HG03039 (cell line): Measurements from ENCODE around the gene SPECC1L.
"Not testable (repeated sequence)": the region's sequence is repeated elsewhere in the genome, so short reads cannot be mapped to it uniquely, and the experiment has no call there.

ENCODE experiments used
- ATAC-seq: cut with Tn5 transposase; IDR thresholded peaks from one replicate; pipeline ENCODE4 v1.9.1; 2021; ENCODE audit warnings: mild to moderate bottlenecking, moderate library complexity; ENCODE audit not compliant: unreplicated experiment

SPECC1L gene

DNA sequence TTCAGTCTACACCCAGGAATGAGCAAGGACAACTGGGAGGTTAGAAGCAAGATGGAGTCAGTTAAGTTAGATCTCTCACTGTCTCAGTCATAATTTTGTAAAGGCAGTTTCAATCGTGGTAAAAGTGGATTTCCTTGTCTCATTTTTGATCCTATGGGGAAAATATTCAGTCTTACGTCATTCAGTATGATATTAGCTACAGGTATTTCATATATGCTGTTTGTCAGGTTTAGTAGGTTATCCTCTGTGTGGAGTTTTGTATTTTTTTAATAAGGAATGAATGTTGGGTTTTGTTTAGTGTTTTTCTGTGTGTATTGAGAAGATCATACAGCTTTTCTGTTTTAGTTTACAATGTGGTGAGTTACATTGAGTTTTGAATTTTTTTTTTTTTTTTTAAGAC is 11.8 kb downstream of the SPECC1L start:
- no peak for ATAC-seq

DNA sequence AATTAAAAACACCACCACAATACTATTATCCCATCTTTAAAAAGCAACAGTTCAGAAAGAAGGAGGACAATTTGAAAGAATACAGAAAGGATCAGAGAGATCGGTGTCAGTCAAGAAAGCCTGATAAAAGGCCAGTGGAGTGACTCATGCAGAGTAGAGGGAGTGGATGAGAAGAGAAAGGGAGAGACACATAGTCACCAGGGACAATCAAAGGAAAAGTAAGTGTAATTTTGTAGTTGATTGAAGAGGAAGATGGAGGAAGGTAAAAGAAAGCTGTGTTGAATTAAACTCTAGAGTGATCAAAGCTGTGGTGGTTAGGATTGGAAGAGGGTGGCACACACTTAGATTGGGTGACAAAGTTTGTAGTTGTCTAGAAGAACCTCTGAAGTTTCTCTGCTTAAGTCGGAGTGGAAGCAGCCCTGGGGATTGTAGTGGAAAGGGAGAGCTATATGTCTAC is 14.1 kb downstream of the SPECC1L start:
- no peak for ATAC-seq

DNA sequence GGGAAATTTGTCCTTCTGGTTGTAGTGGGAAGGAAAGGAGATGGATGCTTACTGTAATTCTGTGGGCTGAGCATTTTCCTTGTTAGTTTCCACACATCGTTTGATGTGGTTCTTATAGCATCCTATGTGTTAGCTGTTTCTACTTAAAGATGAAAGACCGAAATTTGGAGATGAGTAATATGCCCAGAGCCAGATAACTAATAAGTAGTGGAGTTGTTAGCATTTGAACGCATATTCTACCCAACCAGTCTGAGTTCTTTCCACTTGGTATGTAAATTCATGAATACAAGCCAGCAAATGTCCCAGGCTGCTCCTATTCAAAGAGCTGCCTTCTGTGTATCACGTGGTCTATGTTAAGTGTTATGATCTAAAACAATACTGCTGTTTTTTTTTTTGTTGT is 14.6 kb downstream of the SPECC1L start:
- ATAC-seq, result no peak

DNA sequence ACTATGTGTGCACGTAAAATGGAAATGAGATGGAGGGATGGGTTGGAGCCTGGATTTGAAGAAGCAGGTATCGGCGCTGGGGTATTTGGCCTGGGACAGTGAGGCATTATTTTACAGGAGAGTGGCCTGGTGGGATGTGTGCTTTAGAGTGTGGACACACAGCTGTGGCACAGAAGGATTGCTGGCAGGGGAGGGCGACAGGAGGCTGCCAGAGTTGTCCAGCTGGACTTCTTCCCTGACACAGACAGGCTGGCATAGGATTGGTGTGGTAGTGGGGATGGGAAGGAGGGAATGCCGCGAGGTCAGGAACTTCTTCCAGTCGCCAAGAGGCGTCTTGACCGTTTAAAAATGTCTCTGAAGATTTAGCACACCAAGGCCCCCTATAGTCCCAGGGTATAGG is 16.6 kb downstream of the SPECC1L start:
- ATAC-seq, result not testable (repeated sequence)

DNA sequence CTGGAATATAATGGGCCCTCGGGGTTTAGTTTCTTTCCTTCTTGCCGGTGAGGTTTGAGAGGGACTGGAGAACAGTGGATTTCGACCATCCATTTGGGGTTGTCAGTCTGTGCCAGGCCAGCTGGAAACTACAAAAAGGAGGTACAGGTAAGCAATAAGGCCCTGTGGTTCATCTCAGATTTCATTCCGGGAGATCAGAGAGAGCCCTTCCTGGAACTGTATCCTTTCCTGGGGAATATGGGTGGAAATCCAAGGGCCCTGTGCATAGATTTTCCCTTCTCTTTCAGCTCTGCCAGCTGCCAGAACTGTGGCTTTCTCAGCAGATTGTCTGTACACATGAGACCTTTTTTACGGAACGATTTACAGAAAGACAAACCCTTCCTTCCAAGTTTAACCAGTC is 17.2 kb downstream of the SPECC1L start:
- not testable (repeated sequence) for ATAC-seq

DNA sequence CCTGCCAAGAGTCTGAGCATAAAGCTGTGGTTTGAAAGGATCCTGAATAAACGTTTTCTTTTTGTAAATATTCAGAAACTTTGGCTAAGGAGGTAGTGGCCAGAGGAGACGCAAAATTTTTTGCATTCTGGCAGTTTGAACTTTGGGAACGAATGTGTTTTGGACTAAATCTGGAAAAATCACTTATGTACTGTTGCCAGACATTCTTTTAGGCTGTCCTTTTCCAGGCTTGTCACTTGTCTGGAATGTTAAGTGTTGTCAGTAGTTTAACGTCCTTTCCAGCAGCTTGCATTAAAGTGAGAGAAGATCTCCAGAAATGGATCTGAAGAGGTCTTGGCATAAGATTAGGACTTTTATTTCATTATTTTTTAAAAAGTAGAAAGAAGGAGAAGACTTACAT is 18.5 kb downstream of the SPECC1L start:
- no peak for ATAC-seq

DNA sequence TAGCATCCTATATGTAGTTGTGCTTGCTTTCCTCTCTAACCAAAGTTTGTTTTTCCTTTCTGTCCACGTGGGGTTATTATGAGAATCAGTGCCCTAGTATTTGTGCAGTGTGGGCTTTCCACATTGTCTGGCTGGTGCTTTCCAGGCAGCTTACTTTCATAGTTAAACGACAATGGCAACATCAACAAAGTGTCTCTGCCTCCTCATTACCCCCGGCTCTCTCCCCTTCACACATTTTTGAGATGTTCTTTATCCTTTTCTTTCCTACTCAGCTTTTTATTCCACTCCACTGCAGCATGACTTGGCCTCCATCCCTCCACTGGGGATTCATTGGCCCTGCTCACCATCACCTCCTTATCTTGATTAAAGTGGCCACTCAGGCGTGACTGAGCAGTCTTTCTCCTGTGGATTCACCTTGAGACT is 19.1 kb downstream of the SPECC1L start:
- no peak for ATAC-seq

DNA sequence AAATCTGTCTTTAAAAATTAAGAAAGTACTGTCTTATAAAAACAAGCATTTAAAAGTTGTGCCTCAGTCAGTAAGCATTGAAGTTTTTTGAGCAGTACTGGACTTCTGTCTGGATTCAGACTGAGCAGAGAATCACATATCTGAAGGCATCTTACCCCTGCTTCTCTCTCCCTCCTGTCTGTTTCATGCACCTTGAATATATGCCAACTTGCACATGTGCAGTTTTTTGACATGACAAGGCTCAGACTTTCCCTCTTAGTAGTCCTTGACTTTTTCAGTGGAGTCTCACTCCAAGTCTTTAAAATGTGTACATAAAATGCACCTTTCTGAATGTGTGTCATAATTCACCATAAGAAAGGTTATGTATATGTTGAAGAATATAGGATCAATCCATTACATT is 19.8 kb downstream of the SPECC1L start:
- ATAC-seq, result no peak

DNA sequence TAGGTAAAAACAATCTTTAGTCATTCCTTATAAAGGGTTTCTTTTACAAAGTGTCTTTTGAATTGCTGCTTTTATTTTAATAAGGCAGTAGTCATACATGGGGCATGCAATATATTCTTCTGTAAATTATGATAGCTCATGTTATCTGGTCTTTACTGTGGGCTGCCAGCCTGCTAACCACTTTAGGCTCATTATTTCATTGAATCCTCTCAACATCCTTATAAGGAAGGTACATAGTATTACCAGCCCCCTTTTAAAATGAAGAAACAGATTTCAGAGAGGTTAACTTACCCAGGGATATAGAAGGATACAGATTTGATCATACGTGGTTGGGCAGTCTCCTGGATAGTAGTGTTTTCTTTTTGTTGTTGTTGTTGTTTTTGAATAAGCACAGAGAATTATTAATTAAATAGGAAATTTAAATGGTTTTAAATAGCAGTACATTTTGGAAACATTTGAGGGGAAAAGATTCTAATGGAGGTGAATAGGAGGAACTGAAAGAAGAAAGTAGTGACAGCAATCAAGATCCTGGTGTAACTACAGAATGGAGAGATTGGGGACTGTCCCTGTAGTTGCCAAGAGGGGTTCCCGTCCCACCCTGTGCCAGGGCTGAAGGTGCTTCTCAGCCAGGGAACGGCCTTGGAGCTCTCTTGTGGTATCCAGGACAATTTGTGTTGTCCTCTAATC is 21.0 kb downstream of the SPECC1L start:
- ATAC-seq, result no peak

DNA sequence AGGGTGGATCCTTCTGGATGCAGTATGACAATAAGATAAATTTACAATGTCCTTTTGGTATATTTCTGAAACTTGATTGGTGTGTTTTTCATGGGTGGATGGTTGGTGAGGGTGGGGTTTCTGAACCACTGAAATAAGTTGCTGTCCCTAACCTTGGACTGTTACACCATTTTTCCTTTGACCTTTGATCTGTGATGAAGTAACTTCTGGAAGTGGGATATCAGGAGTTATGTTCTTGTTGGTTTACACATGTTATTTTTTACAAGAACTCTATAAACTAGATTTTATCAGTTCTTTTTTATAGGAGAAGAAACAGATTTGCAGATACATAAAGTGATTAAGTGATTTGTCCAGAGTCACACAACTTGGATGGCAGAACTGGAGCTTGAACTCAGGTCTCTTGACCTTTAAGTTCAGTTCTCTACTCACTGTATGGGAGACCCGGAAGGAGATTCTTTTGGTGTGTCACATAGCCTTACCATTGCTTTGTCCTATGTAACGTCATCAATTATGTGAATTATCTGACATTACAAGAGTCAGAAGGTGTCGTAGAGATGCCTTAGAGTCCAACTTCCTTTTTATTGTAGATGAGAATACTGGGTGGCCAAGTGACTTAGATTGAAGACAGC is 21.7 kb downstream of the SPECC1L start:
- ATAC-seq, result not testable (repeated sequence)

DNA sequence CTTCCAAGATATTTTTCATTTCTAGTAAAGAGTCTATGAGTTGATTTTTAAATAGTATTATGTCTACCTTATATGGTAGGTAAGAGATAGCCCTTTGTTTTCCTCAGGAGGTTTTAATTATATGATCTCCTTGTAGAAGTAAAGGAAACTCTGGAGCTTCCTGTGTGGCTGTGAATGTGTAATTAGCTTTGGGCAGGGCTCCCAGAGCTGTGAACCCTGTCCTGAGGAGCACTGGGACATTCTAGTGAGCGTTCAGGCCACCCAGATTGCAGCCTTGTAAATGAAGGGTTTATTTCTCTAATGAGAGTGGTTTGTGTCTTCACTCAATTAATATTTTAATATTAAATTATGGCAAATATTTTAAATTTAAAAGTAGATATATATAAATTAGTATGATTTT is 24.3 kb downstream of the SPECC1L start:
- ATAC-seq, result not testable (repeated sequence)

DNA sequence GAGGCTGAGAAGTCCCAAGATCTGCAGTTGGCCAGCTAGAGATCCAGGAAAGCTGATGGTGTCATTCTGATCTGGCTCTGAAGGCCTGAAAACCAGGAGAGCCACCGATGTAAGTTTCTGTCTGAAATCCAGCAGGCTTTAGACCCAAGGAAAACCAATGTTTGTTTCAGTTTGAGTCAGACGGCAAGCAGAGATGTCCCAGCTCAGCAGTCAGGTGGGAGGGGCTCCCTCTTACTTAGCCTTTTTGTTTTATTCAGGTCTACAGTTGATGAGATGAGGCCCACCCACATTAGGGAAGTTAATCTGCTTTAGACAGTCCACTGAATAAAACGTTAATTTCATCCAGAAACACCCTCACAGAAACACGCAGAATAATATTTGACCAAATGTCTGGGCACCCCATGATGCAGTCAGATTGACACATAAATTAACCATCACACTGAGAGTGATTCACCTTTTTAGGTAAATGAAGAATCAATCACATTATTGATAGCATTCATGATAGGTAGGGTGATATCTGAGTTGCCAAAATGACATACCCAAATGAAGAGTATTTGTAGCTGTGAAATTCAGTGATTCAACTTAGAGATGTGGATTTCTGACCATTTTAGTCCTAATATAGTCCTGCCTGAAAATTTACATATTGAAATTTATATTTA is 28.0 kb downstream of the SPECC1L start:
- ATAC-seq, result not testable (repeated sequence)

DNA sequence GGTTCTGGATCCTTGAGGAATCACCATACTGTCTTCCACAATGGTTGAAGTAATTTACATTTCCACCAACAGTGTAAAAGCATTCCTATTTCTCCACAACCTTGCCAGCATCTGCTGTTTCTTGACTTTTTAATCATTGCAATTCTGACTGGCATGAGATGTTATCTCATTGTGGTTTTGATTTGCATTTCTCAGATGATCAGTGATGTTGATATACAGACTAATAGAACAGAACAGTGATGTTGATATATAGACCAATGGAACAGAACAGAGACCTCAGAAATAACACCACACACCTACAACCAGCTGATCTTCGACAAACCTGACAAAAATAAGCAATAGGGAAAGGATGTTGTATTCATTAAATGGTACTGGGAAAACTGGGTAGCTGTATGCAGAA is 29.9 kb downstream of the SPECC1L start:
- not testable (repeated sequence) for ATAC-seq

DNA sequence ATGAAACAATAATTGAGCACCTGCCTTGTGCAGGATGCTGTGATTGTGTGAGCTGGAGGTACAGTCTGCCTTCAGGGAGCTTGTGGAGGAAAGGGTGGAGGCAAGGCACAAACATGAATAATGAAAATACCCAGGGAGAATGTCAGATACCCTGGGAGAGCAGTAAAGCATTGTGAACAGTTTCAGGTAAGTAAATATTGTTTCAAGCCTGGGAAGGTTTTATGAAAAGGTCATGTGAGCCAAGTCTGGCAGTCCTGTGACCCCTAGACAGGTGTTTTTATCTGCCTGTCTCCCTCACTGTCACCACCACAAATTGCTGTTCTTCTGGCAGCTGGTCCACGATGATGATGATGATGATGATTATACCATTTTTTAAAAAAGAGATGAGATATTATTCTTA is 32.0 kb downstream of the SPECC1L start:
- ATAC-seq, result no peak

DNA sequence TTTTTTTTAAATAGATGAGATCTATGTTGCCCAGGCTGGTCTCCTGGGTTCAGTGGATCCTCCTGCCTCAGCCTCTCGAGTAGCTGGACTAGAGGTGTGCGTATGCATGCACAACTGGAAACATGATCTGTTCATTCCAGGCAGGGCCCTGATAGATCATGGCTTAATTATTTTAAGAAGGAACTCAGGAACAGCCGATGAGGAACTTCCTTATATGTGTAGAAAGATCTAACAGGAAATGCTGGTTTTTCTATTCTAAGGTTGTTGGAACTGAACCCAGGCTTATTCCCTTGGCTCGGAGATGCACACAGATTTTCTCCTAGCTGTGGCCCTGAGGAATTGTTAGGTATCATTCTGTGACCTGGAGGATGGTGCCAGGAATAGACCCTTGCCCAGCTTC is 32.4 kb downstream of the SPECC1L start:
- no peak for ATAC-seq

DNA sequence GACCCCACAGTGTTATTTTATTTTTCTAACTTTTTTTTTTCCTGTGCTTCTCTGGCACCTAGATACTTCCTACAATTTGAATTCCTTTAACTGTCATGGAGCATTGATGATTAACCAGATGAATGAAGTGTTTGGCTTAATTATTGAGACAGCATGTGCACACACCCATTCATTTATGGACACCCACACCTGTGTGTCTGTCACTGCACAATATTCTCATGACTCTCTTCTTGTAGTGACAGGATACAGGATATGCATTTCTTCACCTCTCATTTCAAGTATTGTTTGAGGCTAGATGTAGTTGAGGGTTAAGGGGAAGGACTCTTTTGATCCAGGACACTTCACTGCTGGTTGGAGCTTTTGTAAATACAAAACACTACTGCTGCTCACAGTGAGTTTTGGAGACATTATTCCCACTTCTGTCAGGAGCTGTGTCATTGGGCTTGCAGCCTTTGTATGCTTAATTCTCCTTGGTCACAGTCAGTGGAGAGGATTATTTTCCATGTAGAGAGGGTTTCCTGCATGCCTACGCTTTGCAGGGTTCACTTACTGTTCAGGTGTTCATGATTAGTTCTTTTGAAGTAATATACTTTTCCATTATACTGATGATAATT is 33.5 kb downstream of the SPECC1L start:
- no peak for ATAC-seq

DNA sequence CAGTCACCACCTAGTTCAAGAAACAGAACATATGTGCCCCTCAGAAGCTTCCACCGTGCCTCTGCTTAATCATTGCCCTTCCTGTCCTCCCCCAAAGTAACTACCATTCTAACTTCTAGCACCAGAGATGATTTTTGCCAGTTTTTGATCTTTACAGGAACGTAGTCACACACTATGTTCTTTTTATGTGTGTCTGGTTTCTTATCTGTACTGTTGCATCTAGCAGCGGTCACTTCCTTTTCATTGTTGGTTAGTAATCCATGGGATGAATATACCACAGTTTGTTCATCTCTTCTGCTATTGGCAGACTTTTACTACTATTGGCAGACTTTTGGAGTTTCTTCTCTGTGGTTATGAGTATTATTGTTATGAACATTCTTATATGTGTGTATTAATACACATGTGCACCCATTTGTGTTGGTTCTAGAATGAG is 34.6 kb downstream of the SPECC1L start:
- ATAC-seq, result no peak

DNA sequence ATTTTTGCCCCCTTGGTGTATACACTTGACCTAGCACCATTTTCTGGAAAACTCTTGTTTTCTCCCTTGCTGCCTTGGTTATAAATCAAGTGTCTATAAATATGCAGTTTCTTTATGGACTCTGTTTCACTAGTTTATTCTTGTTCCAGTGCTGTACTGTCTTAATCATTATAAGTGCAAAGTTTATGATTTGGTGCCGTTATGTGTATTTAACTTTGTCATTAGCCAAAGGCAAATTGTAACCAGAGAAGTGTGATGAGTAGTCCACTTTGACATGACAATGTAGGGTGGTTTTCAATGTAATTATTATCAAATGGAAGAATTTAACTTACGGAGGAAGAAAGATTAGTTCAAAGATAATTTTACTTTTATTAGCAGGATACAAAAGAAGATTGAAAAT is 40.3 kb downstream of the SPECC1L start:
- no peak for ATAC-seq

DNA sequence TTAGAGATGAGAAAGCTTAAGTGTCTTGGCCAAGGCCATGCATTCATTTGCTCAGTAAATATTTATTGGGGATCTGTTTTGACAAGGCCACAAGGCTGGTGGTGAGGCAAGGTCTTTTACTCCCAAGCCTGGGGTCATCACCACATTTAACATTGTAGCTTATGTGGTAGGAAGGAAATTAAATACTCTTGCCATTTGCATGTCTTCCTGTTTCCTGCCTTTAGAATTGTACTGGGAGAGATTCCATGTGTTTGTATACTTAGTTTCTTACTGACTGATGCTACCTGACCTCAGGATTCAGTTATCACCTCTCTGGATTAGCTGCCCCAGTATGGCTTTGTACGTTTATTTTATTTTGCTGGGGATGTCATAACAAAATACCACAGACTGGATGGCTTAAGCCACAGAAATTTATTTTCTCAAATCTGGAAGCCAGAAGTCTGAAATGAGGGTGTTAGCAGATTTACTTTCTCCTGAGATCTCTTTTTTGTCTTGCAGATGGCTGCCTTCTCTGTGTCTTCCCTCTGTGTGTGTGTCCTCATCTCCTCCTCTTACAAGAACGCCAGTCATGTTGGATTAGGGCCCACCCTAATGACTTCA is 44.8 kb downstream of the SPECC1L start:
- no peak for ATAC-seq

DNA sequence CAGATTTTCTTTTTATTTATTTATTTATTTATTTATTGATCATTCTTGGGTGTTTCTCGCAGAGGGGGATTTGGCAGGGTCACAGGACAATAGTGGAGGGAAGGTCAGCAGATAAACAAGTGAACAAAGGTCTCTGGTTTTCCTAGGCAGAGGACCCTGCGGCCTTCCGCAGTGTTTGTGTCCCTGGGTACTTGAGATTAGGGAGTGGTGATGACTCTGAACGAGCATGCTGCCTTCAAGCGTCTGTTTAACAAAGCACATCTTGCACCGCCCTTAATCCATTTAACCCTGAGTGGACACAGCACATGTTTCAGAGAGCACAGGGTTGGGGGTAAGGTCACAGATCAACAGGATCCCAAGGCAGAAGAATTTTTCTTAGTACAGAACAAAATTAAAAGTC is 45.6 kb downstream of the SPECC1L start:
- not testable (repeated sequence) for ATAC-seq

DNA sequence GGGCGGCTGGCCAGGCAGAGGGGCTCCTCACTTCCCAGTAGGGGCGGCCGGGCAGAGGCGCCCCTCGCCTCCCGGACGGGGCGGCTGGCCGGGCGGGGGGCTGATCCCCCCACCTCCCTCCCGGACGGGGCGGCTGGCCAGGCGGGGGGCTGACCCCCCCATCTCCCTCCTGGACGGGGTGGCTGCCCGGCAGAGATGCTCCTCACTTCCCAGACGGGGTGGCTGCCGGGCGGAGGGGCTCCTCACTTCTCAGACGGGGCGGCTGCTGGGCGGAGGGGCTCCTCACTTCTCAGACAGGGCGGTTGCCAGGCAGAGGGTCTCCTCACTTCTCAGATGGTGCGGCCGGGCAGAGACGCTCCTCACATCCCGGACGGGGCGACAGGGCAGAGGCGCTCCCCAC is 46.9 kb downstream of the SPECC1L start:
- not testable (repeated sequence) for ATAC-seq
